NCI-H187 treated with DMSO at 0.1 percent for 48 hours (cell line): Measurements from ENCODE around the gene SLC12A8.
"Not testable (repeated sequence)": the region's sequence is repeated elsewhere in the genome, so short reads cannot be mapped to it uniquely, and the experiment has no call there.

ENCODE experiments used
- DNase-seq: peaks from one replicate; lab custom pipeline; 2025; lab: John Stamatoyannopoulos, UW

SLC12A8 gene

DNA sequence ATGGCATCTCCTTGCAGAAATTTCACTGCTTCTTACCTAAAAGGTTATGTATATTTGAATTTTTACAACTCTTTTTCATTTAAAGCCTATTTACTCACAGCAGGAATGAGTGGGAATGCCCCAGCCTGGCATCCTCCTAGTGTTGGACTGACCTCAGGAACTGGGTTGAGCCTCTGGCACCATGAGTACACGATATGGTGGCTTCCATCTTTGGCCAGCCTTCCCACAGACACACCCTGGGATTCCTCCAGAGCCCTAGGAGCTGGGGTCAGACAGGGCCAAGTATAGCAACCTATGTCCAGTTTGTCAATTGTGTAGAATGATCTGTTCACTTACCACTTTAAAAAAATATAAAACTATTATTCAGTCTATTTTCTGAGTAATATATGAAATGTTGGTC, 99.6 kb downstream of the SLC12A8 start:
- DNase-seq, result no peak

DNA sequence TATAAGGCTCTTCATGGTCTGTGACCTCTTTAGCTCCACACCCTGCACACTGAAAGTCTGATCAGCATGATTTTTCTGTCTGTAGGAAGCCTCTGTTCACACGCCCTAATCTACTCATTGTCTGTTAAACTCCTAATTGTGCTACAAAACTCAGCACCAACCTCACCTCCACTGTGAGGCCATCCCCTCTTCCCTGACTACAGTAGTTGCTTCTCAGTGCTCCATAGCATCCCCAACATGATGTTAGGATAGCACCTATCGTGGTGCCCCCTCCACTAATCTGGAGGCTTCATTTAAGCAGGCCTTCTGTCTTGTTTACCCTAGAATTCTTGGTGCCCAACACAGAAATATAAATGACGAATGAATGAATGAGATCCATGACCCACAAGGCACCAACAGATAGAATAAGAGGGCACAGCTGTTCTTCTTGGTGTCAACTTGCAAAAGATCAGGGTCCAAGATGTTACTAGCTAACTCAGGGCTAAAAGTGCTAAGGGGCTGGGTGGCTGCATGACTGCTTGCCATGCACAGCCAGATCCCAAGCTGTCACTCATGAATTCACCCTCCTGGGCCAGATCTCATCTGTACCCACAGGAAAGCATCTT, 101.6 kb downstream of the SLC12A8 start:
- DNase-seq, result no peak

GRCh38 chr3:125110016-125110875, 102.3 kb downstream of the SLC12A8 start:
- no peak for DNase-seq

GRCh38 chr3:125109536-125109925, 103.0 kb downstream of the SLC12A8 start:
- DNase-seq, result no peak

DNA sequence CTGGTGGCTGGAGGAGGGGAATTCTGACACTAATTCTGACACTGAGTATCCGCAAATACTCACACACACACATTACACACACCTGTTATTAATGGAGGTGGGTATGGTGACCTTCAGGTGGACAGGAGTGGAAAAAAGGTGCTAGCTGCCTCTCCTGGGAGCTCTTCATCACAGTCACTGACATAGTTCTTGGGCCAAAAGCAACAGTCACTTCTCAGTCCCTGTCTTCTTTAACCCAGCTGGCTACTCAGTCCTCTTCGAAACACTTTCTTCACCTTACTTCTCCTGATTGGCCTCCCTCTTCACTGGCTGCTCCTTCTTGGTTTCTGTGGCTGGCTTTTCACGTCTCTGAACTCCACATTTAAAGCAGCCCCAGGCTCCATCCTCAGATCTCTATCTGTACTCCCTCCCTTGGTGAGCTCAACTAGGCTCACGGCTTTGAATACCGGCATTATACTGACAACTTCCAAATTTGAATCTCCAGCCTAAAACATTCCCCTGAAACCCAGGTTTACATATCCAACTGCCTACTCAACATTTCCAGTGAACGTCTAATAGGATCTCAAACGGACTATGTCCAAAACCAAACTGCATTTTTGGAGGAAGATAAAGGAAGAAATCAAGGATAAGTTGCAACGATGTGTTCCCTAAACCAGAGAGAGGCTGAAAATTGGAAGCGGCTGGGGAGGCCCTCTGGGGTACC, 103.6 kb downstream of the SLC12A8 start:
- no peak for DNase-seq

DNA sequence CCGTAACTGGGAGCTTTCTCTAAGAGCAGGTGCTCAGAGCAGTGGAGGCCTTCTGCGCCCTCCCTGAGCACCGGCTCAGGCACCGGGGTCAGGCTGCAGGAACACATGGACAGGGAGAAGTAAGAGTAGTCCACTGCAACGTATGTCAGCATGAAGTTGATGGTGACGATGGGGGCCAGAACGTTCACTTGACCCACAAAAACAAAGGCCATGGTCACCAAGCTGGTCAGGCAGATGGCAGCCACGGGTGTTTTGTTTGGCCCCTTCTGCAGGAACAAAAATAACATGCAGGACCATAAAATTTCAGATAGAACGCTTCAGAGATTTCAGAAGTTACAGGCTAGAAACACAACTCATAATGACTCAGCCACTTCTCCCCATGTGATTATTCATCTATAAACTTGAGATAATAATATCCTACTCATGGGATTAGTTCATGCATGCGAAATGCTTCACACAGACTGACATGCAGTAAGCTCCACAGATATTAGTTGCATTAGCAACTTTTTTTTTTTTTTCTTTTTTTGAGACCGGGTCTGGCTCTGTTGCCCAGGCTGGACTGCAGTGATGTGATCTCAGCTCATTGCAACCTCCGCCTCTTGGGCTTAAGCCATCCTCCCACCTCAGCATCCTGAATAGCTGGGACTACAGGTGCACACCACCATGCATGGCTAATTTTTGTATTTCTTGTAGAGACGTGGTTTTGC, 104.5 kb downstream of the SLC12A8 start:
- no peak for DNase-seq

DNA sequence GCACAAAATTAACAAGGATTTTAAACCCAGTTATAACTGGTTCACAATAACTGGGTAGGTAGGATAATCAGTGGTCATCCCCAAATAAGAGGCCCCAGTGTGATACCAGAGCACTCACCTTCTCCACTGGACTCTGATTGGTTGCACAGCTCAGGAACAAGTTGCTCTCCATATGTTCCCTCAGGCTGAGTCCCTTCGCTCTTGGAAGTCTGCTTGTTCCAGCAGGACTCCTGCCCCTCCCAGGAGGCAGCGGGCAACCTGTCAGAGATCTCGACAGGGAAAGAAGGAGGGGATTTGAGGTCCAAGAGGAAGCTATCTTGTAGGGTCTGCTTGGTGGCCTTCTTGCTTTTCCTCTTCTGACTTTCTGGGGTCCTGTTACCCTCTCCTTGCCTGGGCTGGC, 105.2 kb downstream of the SLC12A8 start:
- no peak for DNase-seq

- no peak for DNase-seq
Observed at GRCh38 chr3:125105116-125105515, 107.4 kb downstream of the SLC12A8 start.

GRCh38 chr3:125104639-125105038, 107.9 kb downstream of the SLC12A8 start:
- DNase-seq, result no peak

DNA sequence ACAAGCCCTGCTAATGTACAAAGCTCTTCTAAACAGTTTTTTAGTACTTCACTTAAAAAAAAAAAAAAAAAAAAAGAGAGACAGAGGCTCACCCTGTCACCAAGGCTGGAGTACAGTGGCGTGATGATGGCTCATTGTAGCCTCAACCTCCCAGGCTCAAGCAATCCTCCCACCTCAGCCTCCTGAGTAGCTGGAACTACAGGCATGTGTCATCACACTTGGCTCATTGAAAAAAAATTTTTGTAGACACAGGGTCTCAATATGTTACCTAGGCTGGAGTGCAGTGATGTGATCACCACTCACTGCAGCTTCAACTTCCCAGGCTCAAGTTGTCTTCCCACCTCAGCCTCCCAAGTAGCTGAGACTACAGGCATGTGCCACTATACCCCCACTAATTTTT, 109.1 kb downstream of the SLC12A8 start:
- no peak for DNase-seq

DNA sequence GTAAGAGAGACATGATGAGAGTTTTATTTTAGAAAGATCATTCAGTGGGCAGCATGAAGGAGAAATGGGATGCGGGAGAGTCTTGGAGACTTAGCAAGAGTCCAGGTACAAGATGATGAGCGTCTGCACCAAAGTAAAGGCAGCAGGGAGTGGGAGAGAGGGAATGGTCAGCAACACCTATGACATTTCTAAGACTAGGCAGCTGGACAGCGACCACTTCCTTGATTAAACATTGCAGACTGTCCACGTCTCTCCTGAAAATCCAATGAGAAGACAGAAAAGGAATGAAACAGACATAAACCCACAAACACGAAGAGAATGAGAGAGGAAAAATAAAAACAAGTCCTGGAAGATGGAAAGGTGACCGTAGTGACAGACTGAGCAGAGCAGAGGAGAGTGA, 110.1 kb downstream of the SLC12A8 start:
- no peak for DNase-seq

GRCh38 chr3:125098611-125099291, 113.8 kb downstream of the SLC12A8 start:
- DNase-seq, result no peak

DNA sequence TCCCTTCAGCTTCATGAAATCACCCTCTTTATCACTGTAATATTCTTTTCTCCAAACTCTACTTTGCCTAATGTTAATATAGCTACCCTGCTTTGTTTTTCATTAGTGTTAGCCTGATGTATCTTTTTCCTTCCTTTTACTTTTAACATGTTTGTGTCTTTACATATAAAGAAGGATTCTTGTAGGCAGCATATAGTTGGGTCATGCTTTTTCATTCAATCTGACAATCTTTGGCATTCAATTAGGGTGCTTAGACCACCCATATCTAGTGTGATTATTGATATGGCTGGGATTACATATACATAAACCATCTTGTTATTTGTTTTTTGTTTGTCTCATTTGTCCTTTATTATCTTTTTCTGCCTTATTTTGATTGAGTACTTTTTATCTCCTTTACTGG, 121.9 kb downstream of the SLC12A8 start:
- DNase-seq, result no peak

DNA sequence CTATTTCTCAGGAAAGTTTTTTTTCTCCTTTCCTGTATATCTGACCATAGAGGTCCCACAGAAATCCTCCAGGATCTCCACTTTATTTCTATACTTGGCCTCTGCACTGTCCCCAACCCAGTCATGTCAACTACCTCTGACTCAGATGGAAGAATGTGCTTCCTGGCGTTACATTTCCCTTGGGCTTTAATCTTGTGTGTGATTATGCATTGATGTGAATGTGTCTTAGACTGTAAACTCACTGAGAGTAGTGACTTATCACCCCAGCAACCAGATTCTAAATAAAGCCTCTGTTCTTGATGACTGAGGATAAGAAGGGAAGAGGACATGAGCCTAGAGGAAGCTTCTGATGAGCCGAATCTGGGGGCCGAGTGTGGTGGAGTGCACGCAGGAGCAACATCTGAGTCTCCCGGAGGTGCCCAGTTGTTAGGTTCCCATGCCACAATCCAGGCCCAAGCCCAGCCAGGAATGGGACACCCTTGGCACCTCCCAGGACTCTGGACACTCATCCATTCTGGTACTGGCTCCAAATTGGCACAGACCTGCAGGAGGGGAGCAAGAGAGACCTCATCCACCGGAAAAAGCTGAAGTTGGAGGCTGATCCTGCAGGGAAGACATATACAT, 124.7 kb downstream of the SLC12A8 start:
- DNase-seq, result no peak

GRCh38 chr3:125085166-125085565, 127.4 kb downstream of the SLC12A8 start:
- no peak for DNase-seq

- DNase-seq, result no peak
Observed at GRCh38 chr3:125083776-125084175, 128.8 kb downstream of the SLC12A8 start.

DNA sequence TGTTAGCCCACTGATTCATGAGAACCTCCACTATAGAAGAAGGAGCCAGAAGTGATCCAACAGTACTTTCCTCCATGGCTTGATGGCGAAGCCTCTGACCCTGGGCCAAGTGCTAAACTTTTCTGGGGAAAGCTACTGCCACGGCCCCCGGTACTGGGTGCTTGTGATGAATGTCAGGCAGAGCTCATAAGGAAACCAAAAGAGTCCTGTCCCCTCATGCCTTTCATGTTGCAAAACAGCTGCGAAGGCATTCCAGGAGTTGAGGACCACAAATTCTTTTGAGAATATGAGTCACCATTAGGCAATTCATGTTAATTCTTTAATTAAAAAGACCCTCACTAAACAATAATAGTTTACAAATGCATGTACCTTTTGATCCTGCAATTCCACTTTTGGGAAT, 130.2 kb downstream of the SLC12A8 start:
- DNase-seq, result not testable (repeated sequence)

DNA sequence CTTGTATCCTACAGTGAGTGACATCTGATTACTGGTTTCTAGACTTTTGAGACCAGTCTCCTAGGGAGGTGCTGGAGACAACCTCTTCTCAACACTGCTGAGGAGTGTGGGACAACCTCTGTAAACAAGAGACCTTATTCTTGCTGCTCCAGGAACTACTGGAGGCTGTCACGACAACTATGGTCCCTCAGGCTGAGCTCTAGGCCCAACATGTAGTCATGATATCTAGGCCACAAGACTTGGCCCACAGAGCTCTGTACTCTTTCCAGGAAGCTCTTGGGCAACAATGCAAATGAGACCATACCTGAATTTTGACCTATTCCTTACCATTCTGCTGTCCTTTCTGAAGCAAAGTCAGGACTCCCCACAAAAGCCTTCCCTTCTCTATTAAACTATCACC, 132.5 kb downstream of the SLC12A8 start:
- no peak for DNase-seq

GRCh38 chr3:125079675-125080045, 132.9 kb downstream of the SLC12A8 start:
- DNase-seq, result no peak

DNA sequence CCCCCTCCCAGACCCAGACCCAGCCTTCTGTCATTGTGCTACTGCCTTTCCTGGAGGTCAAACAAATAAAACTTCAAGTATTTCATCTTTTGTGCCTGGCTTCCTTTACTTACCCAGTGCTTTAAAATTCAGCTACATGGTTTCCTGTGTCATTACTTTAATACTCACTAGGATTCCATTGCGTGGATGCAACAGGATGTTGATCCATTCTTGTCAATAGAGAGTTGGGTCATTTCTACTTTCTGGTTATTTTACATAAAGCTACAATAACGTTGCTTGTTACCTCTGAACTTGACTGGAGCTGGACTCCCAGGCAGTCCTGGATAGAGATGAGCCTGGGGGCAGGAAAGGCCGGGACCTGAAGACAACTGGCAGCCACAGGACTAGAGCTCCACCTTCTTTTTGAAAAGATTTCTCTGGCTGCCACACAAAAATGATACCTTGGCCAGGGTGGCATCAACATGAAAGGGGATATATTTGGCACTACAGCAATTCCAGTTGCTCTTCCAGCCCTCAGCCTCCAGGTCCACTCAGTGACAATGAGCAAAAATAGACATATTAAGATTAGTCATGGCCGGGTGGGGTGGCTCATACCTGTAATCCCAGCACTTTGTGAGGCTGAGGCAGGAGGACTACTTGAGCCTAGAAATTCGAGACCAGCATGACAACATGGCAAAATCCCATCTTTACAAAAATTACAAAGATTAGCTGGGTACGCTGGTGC, 133.4 kb downstream of the SLC12A8 start:
- DNase-seq, result no peak

- no peak for DNase-seq
Observed at GRCh38 chr3:125077864-125078263, 134.7 kb downstream of the SLC12A8 start.
